WTC11 (cell line): ENCODE results near the gene LIMS1. TPM values are rescaled to one million over a fixed set of nuclear protein-coding genes. Genes with fewer than 3 reads are reported as not detected.
A peak's percentile ranks its signal among the peaks of the same experiment; 100 is the strongest.
"Not testable (repeated sequence)": the region's sequence is repeated elsewhere in the genome, so short reads cannot be mapped to it uniquely, and the experiment has no call there.

Experiments used
- ATAC-seq: fragments of 200-7000 bp; cut with Tn5 transposase; 2 replicates; pipeline ENCODE4 v1.10.0; 2021; ENCODE audit warnings: mild to moderate bottlenecking, moderate library complexity
- CTCF ChIA-PET: fragments of 300-600 bp; sonication (Branson Sonifier 250); formaldehyde crosslinking; loops from one replicate; lab custom pipeline; 2021; ENCODE audit warnings: antibody characterized with exemption; lab: Charles Lee
- POLR2A ChIA-PET: fragments of 350-600 bp; sonication (Branson Sonifier 250); formaldehyde crosslinking; loops from one replicate; lab custom pipeline; 2021; ENCODE audit warnings: antibody characterized with exemption; lab: Charles Lee
- DNase-seq: peaks from one replicate; pipeline ENCODE4 v3.0.0; 2021; ENCODE audit warnings: low spot score
- H3K27ac Mint-ChIP-seq: 2 replicates; pipeline ENCODE4 v1.8.0; 2021; ENCODE audit warnings: mixed read lengths
- H3K27me3 Mint-ChIP-seq: 2 replicates; pipeline ENCODE4 v1.8.0; 2021; ENCODE audit warnings: low read depth, mild to moderate bottlenecking, moderate library complexity, mixed read lengths
- H3K36me3 Mint-ChIP-seq: 2 replicates; pipeline ENCODE4 v1.8.0; 2021; ENCODE audit warnings: mixed read lengths
- H3K4me1 Mint-ChIP-seq: 2 replicates; pipeline ENCODE4 v1.8.0; 2022; ENCODE audit warnings: mixed read lengths
- H3K4me3 Mint-ChIP-seq: 2 replicates; pipeline ENCODE4 v1.8.0; 2021; ENCODE audit warnings: mild to moderate bottlenecking, moderate library complexity, mixed read lengths
- H3K9me3 Mint-ChIP-seq: 2 replicates; pipeline ENCODE4 v1.8.0; 2021; ENCODE audit warnings: mixed read lengths
- ERG ChIP-seq: fragments of 250-450 bp; sonication (Bioruptor Pico); IDR thresholded peaks from 2 replicates; pipeline ENCODE4 v1.8.0; 2021; ENCODE audit warnings: mild to moderate bottlenecking
- FOXK1 ChIP-seq: sonication (generic); formaldehyde crosslinking; IDR thresholded peaks from 2 replicates; pipeline ENCODE4 v1.8.0; 2022; ENCODE audit warnings: mild to moderate bottlenecking, moderate library complexity, missing genetic modification reagents
- JUN ChIP-seq: sonication (generic); formaldehyde crosslinking; IDR thresholded peaks from 2 replicates; pipeline ENCODE4 v1.8.0; 2023; ENCODE audit warnings: mild to moderate bottlenecking, missing genetic modification reagents
- ZNF121 ChIP-seq: sonication (generic); formaldehyde crosslinking; IDR thresholded peaks from 2 replicates; pipeline ENCODE4 v1.8.0; 2023; ENCODE audit warnings: missing genetic modification reagents
- ZNF219 ChIP-seq: sonication (generic); formaldehyde crosslinking; IDR thresholded peaks from 2 replicates; pipeline ENCODE4 v1.8.0; 2023; ENCODE audit warnings: missing genetic modification reagents, mild to moderate bottlenecking, borderline replicate concordance
- ZNF317 ChIP-seq: sonication (generic); formaldehyde crosslinking; IDR thresholded peaks from 2 replicates; pipeline ENCODE4 v1.8.1; 2023; ENCODE audit warnings: low read depth, mild to moderate bottlenecking, moderate library complexity, missing genetic modification reagents, borderline replicate concordance
- total RNA-seq: library from RNA; stranded (reverse); gene quantifications from 3 replicates; pipeline ENCODE4 v1.2.3, GENCODE V29; 2021

Gene LIMS1
- total RNA-seq, 1 experiment from 2014 or later = 50.6 TPM

- no peak for TF ChIP-seq ZNF317 (CRISPR knock-in tag)
- TF ChIP-seq ERG (CRISPR knock-in tag) = no peak
- no peak for TF ChIP-seq ZNF219 (CRISPR knock-in tag)
- TF ChIP-seq FOXK1 (CRISPR knock-in tag) = peak; percentile 97
- peak; percentile 44; the same call in 1 of the 2 replicates for TF ChIP-seq JUN (CRISPR knock-in tag)
- TF ChIP-seq, all 79 proteins: peak for 34
Measured at GRCh38 chr2:108719149-108720044, 185.1 kb downstream of the LIMS1 start, which contains the start of gene RANBP2 (continued).

GRCh38 chr2:108726048-108726447, 191.8 kb downstream of the LIMS1 start:
- POLR2A ChIA-PET, CTCF ChIA-PET, ATAC-seq, H3K9me3 Mint-ChIP-seq, DNase-seq, H3K27me3 Mint-ChIP-seq, H3K36me3 Mint-ChIP-seq, H3K4me3 Mint-ChIP-seq: not testable (repeated sequence)
- Mint-ChIP-seq H3K27ac (peak overlapping the region; percentile 40; the same call in 1 of the 2 replicates), H3K4me1 (peaks cover 30% of the 10 kb centered on the region)

GRCh38 chr2:108734656-108735055, 200.4 kb downstream of the LIMS1 start:
- TF ChIP-seq ZNF121 (CRISPR knock-in tag) = peak; percentile 51; the same call in 1 of the 2 replicates
- H3K4me1 Mint-ChIP-seq, ATAC-seq, DNase-seq, CTCF ChIA-PET, H3K27ac Mint-ChIP-seq, H3K4me3 Mint-ChIP-seq, H3K9me3 Mint-ChIP-seq, POLR2A ChIA-PET, H3K27me3 Mint-ChIP-seq: not testable (repeated sequence)
- peaks cover 50% of the 10 kb centered on the region for H3K36me3 Mint-ChIP-seq

Other genes with a start within 250 kb of the LIMS1 start
- 2.2 to 3.4 TPM (median 2.6 TPM) in 3 replicates for gene SULT1C2, start 245.6 kb upstream of the LIMS1 start, total RNA-seq
- gene SULT1C4, start 156.5 kb upstream of the LIMS1 start, total RNA-seq = 4.3 to 4.9 TPM (median 4.6 TPM) in 3 replicates
- gene GCC2, start 85.3 kb upstream of the LIMS1 start, total RNA-seq = 45.1 to 66.5 TPM (median 48.0 TPM) in 3 replicates
- gene RANBP2, start 185.0 kb downstream of the LIMS1 start, total RNA-seq = 66.8 to 90.4 TPM (median 68.9 TPM) in 3 replicates